ENCODE data around the gene GCFC2.
"Not testable (repeated sequence)": the region's sequence is repeated elsewhere in the genome, so short reads cannot be mapped to it uniquely, and the experiment has no call there.

Gene GCFC2

DNA sequence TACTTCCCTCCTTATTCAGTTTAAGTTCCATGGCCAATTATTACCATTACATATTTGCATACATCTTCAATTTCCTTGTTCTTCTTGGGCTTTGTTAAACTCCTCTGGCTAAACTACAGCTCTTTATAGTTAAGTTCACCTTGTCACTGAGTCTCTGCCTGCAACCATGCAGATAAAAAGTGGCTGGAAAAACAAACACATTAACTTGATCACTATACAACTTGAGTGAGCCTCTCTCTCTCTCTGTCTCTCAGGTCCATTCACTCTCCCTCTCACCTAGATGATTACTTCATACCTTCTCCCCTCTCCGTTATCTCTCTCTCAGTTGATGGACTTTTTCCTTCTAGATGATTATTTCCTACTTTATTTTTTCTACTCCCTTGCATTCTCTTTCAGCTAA, 30.3 kb downstream of the GCFC2 start:
- DNase-seq (ENCODE audit: low read depth, low spot score), result no peak
- TF ChIP-seq ZNF274 (IDR thresholded peaks at IDR 0.05; ENCODE audit: low read depth, low read length), result no peak
- TF ChIP-seq YY1 (IDR thresholded peaks at IDR 0.05; ENCODE audit: insufficient read depth, insufficient read length), result no peak
- no peak for TF ChIP-seq SUZ12 (IDR thresholded peaks at IDR 0.05; ENCODE audit: extremely low read depth, insufficient read depth, insufficient read length)
- no peak overlapping the region for H3K4me3 ChIP-seq (ENCODE audit: insufficient read length, low read depth)
- H3K9me3 ChIP-seq (ENCODE audit: insufficient read depth, low read length), result no peaks in the 10 kb centered on the region
- H3K36me3 ChIP-seq (ENCODE audit: insufficient read depth, insufficient read length, low read length), result peaks cover 21% of the 10 kb centered on the region
- no peaks in the 10 kb centered on the region for H3K27me3 ChIP-seq (ENCODE audit: insufficient read depth, insufficient read length)
- H3K9ac ChIP-seq (ENCODE audit: insufficient read length, low read depth), result no peak overlapping the region
- H3K4me1 ChIP-seq (ENCODE audit: insufficient read depth, insufficient read length), result no peaks in the 10 kb centered on the region

DNA sequence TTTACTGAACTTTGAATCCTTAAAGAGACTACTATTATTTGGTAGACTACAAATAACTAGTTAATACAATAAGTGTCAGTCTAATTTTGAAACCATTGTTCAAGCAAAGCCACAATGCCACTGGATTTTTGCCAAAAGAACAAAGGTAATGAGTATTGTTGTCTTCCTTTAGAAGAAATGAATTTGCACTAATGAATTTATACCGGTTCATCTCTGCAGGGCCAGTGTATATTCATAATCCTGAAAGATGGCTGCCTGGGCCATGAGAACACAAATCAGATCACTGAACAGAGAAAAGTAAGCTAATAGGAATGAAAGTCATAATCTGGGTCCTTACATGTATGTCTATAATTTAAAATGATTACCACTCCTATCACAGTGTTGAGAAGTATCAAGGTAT, 31.2 kb downstream of the GCFC2 start:
- Histone ChIP-seq H3K9ac (ENCODE audit: insufficient read length, low read depth) (no peak overlapping the region), H3K27me3 (ENCODE audit: insufficient read depth, insufficient read length) (no peaks in the 10 kb centered on the region), H3K36me3 (ENCODE audit: insufficient read depth, insufficient read length, low read length) (peaks cover 18% of the 10 kb centered on the region), H3K9me3 (ENCODE audit: insufficient read depth, low read length) (no peaks in the 10 kb centered on the region), H3K4me3 (ENCODE audit: insufficient read length, low read depth) (no peak overlapping the region), H3K4me1 (ENCODE audit: insufficient read depth, insufficient read length) (no peaks in the 10 kb centered on the region)
- TF ChIP-seq SUZ12 (IDR thresholded peaks at IDR 0.05; ENCODE audit: extremely low read depth, insufficient read depth, insufficient read length), result no peak
- no peak for TF ChIP-seq YY1 (IDR thresholded peaks at IDR 0.05; ENCODE audit: insufficient read depth, insufficient read length)
- TF ChIP-seq ZNF274 (IDR thresholded peaks at IDR 0.05; ENCODE audit: low read depth, low read length), result no peak
- no peak for DNase-seq (ENCODE audit: low read depth, low spot score)

DNA sequence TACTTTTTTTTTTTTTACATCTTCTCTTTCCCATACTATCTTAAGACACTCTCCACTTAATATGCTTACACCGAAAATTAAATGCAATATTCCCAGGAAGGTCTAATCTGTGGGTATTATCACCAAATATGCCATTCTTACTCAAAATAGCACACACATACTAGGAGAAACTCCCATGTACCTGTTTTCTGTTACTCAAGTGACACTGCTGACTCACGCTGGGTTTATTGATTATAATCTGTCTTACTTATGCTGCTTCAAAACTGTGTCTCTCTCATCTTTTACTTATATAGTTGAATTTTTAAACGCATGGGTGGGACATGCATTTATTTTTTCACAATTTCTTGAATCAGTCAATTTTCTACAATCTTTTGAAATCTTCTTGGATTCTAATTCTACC, 34.3 kb downstream of the GCFC2 start:
- H3K9ac ChIP-seq (ENCODE audit: insufficient read length, low read depth), result no peak overlapping the region
- no peaks in the 10 kb centered on the region for H3K9me3 ChIP-seq (ENCODE audit: insufficient read depth, low read length)
- peaks cover 15% of the 10 kb centered on the region for H3K36me3 ChIP-seq (ENCODE audit: insufficient read depth, insufficient read length, low read length)
- no peak overlapping the region for H3K4me3 ChIP-seq (ENCODE audit: insufficient read length, low read depth)
- no peaks in the 10 kb centered on the region for H3K27me3 ChIP-seq (ENCODE audit: insufficient read depth, insufficient read length)
- no peaks in the 10 kb centered on the region for H3K4me1 ChIP-seq (ENCODE audit: insufficient read depth, insufficient read length)
- TF ChIP-seq YY1 (IDR thresholded peaks at IDR 0.05; ENCODE audit: insufficient read depth, insufficient read length), result no peak
- TF ChIP-seq ZNF274 (IDR thresholded peaks at IDR 0.05; ENCODE audit: low read depth, low read length), result no peak
- TF ChIP-seq SUZ12 (IDR thresholded peaks at IDR 0.05; ENCODE audit: extremely low read depth, insufficient read depth, insufficient read length), result no peak
- DNase-seq (ENCODE audit: low read depth, low spot score), result no peak

GRCh38 chr2:75675908-75676307, 34.8 kb downstream of the GCFC2 start:
- H3K36me3 ChIP-seq (ENCODE audit: insufficient read depth, insufficient read length, low read length), result peaks cover 17% of the 10 kb centered on the region
- H3K27me3 ChIP-seq (ENCODE audit: insufficient read depth, insufficient read length), result no peaks in the 10 kb centered on the region
- no peak overlapping the region for H3K9ac ChIP-seq (ENCODE audit: insufficient read length, low read depth)
- H3K4me3 ChIP-seq (ENCODE audit: insufficient read length, low read depth), result no peak overlapping the region
- DNase-seq (ENCODE audit: low read depth, low spot score), result no peak
- TF ChIP-seq ZNF274 (IDR thresholded peaks at IDR 0.05; ENCODE audit: low read depth, low read length), result no peak
- TF ChIP-seq SUZ12 (IDR thresholded peaks at IDR 0.05; ENCODE audit: extremely low read depth, insufficient read depth, insufficient read length), result no peak
- TF ChIP-seq YY1 (IDR thresholded peaks at IDR 0.05; ENCODE audit: insufficient read depth, insufficient read length), result no peak
- H3K4me1 ChIP-seq (ENCODE audit: insufficient read depth, insufficient read length), result no peaks in the 10 kb centered on the region
- H3K9me3 ChIP-seq (ENCODE audit: insufficient read depth, low read length), result no peaks in the 10 kb centered on the region

DNA sequence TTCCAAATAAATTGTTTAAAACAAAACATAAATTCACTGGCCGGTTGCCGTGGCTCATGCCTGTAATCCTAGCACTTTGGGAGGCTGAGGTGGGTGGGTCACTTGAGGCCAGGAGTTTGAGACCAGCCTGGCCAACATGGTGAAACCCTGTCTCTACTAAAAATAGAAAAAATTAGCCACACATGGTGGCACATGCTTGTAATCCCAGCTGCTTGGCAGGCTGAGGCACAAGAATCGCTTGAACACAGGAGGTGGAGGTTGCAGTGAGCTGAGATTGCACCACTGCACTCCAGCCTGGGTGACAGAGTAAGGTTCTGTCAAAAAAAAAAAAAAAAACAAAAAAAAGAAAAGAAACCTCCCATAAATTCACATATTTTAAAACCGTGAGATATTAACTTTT, 35.3 kb downstream of the GCFC2 start:
- peaks cover 18% of the 10 kb centered on the region for H3K36me3 ChIP-seq (ENCODE audit: insufficient read depth, insufficient read length, low read length)
- not testable (repeated sequence) for H3K4me3 ChIP-seq (ENCODE audit: insufficient read length, low read depth); H3K27me3 ChIP-seq (ENCODE audit: insufficient read depth, insufficient read length); H3K9me3 ChIP-seq (ENCODE audit: insufficient read depth, low read length); H3K4me1 ChIP-seq (ENCODE audit: insufficient read depth, insufficient read length); H3K9ac ChIP-seq (ENCODE audit: insufficient read length, low read depth); DNase-seq (ENCODE audit: low read depth, low spot score)

- TF ChIP-seq SUZ12 (IDR thresholded peaks at IDR 0.05; ENCODE audit: extremely low read depth, insufficient read depth, insufficient read length) (no peak), YY1 (IDR thresholded peaks at IDR 0.05; ENCODE audit: insufficient read depth, insufficient read length) (no peak), ZNF274 (IDR thresholded peaks at IDR 0.05; ENCODE audit: low read depth, low read length) (no peak)
- H3K36me3 ChIP-seq (ENCODE audit: insufficient read depth, insufficient read length, low read length), result peaks cover 45% of the 10 kb centered on the region
- H3K9me3 ChIP-seq (ENCODE audit: insufficient read depth, low read length), result no peaks in the 10 kb centered on the region
Measured at GRCh38 chr2:75667884-75668283, 42.8 kb downstream of the GCFC2 start.

GRCh38 chr2:75666911-75667310, 43.8 kb downstream of the GCFC2 start:
- H3K9ac ChIP-seq (ENCODE audit: insufficient read length, low read depth), result no peak overlapping the region
- no peak for DNase-seq (ENCODE audit: low read depth, low spot score)
- H3K36me3 ChIP-seq (ENCODE audit: insufficient read depth, insufficient read length, low read length), result peaks cover 55% of the 10 kb centered on the region
- H3K9me3 ChIP-seq (ENCODE audit: insufficient read depth, low read length), result no peaks in the 10 kb centered on the region
- H3K4me1 ChIP-seq (ENCODE audit: insufficient read depth, insufficient read length), result no peaks in the 10 kb centered on the region
- TF ChIP-seq ZNF274 (IDR thresholded peaks at IDR 0.05; ENCODE audit: low read depth, low read length) (no peak), SUZ12 (IDR thresholded peaks at IDR 0.05; ENCODE audit: extremely low read depth, insufficient read depth, insufficient read length) (no peak), YY1 (IDR thresholded peaks at IDR 0.05; ENCODE audit: insufficient read depth, insufficient read length) (no peak)
- H3K4me3 ChIP-seq (ENCODE audit: insufficient read length, low read depth), result no peak overlapping the region
- H3K27me3 ChIP-seq (ENCODE audit: insufficient read depth, insufficient read length), result no peaks in the 10 kb centered on the region

More at GRCh38 chr2:75667884-75668283, 42.8 kb downstream of the GCFC2 start:
- DNase-seq (ENCODE audit: low read depth, low spot score), result no peak
- Histone ChIP-seq H3K9ac (ENCODE audit: insufficient read length, low read depth) (no peak overlapping the region), H3K27me3 (ENCODE audit: insufficient read depth, insufficient read length) (no peaks in the 10 kb centered on the region), H3K4me1 (ENCODE audit: insufficient read depth, insufficient read length) (no peaks in the 10 kb centered on the region), H3K4me3 (ENCODE audit: insufficient read length, low read depth) (no peak overlapping the region)

GRCh38 chr2:75657798-75658197, 52.9 kb downstream of the GCFC2 start:
- Histone ChIP-seq H3K36me3 (ENCODE audit: insufficient read depth, insufficient read length, low read length) (peaks cover 67% of the 10 kb centered on the region), H3K4me3 (ENCODE audit: insufficient read length, low read depth) (no peak overlapping the region)
- no peak for TF ChIP-seq ZNF274 (IDR thresholded peaks at IDR 0.05; ENCODE audit: low read depth, low read length)
- no peak for TF ChIP-seq SUZ12 (IDR thresholded peaks at IDR 0.05; ENCODE audit: extremely low read depth, insufficient read depth, insufficient read length)
- no peak for TF ChIP-seq YY1 (IDR thresholded peaks at IDR 0.05; ENCODE audit: insufficient read depth, insufficient read length)

More at GRCh38 chr2:75657798-75658197, 52.9 kb downstream of the GCFC2 start:
- H3K27me3 ChIP-seq (ENCODE audit: insufficient read depth, insufficient read length), result no peaks in the 10 kb centered on the region
- H3K9me3 ChIP-seq (ENCODE audit: insufficient read depth, low read length), result no peaks in the 10 kb centered on the region
- no peak overlapping the region for H3K9ac ChIP-seq (ENCODE audit: insufficient read length, low read depth)
- no peak for DNase-seq (ENCODE audit: low read depth, low spot score)
- H3K4me1 ChIP-seq (ENCODE audit: insufficient read depth, insufficient read length), result no peaks in the 10 kb centered on the region
